ENCODE data around the gene PLXDC1.

PLXDC1 gene

DNA sequence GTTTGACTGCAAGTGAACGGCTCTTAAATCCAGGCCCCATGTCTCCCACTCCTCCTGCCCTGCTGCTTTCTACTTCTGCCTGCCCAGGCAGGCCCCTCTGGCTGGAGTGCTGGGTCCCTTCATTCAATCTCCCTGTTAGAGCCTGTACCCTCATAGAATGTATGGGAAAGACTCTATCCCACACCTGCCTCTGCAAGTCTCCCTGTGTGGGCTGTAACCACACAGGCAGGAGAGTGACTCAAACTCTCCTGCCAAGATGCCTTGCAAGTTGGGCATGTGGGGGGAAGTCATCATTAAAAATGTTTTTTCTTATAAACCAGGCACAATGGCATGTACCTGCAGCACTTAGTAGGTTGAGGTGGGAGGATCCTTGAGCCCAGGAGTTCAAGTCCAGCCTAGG, 77.5 kb downstream of the PLXDC1 start:
- FAIRE-seq (no peak), DNase-seq (ENCODE audit: insufficient read length, low spot score) (no peak)
- TF ChIP-seq TAF1 (IDR thresholded peaks at IDR 0.05; ENCODE audit: low read depth, low read length): no peak
- no peak for TF ChIP-seq POLR2AphosphoS5 (IDR thresholded peaks at IDR 0.05; ENCODE audit: low read depth, low read length)
- TF ChIP-seq SPI1 (IDR thresholded peaks at IDR 0.05; ENCODE audit: low read depth, low read length): no peak
- no peak for TF ChIP-seq POU2F2 (IDR thresholded peaks at IDR 0.05; ENCODE audit: low read depth, low read length)
- TF ChIP-seq PAX5 (IDR thresholded peaks at IDR 0.05; ENCODE audit: insufficient read depth, low read length, severe bottlenecking): no peak
- TF ChIP-seq POLR2A (IDR thresholded peaks at IDR 0.05; ENCODE audit: low read depth, low read length): no peak

DNA sequence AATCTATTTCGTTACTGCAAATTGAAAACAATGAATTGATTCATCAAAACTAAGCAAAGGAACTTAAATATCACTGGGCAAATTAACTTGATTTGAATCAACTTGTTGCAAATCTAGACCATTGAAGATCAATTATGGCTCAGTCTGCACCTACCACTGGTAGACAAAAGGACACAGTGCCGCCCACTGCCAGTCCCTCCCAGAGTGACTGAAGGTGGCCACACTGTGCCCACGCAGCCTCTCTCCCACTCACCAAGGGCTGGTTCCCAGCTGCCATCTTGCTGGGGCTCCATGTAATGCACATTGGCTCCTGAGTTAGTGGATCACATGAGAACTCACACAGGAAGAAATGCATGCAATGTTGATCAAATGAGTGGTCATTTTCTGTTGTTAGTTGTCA, 78.1 kb downstream of the PLXDC1 start:
- no peak for DNase-seq (ENCODE audit: insufficient read length, low spot score)
- FAIRE-seq: peak; percentile 58
- TF ChIP-seq SPI1 (IDR thresholded peaks at IDR 0.05; ENCODE audit: low read depth, low read length) (no peak), POLR2AphosphoS5 (IDR thresholded peaks at IDR 0.05; ENCODE audit: low read depth, low read length) (no peak), TAF1 (IDR thresholded peaks at IDR 0.05; ENCODE audit: low read depth, low read length) (no peak), POLR2A (IDR thresholded peaks at IDR 0.05; ENCODE audit: low read depth, low read length) (no peak), POU2F2 (IDR thresholded peaks at IDR 0.05; ENCODE audit: low read depth, low read length) (no peak), PAX5 (IDR thresholded peaks at IDR 0.05; ENCODE audit: insufficient read depth, low read length, severe bottlenecking) (no peak)

DNA sequence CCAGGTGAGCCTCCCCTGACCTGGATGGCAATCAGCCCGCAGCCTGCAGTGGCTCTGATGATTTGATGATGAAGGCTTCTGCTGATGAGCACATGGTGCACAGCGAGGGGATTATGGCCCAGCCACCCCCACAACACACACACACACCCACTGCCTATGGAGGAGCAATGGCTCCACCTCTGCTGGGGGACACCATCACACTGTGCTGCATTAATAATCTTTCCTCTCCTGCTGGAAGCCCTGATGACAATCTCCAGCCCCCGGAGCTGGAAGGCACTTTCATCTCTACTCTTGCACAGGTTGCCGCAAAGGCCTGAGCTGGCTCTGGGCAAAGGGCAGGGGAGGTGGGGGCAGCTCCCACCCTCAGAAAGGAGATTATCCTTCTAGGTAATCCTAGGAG, 79.9 kb downstream of the PLXDC1 start:
- FAIRE-seq (no peak), DNase-seq (ENCODE audit: insufficient read length, low spot score) (no peak)
- TF ChIP-seq PAX5 (IDR thresholded peaks at IDR 0.05; ENCODE audit: insufficient read depth, low read length, severe bottlenecking) (no peak), POU2F2 (IDR thresholded peaks at IDR 0.05; ENCODE audit: low read depth, low read length) (no peak), TAF1 (IDR thresholded peaks at IDR 0.05; ENCODE audit: low read depth, low read length) (no peak), POLR2A (IDR thresholded peaks at IDR 0.05; ENCODE audit: low read depth, low read length) (no peak), SPI1 (IDR thresholded peaks at IDR 0.05; ENCODE audit: low read depth, low read length) (no peak), POLR2AphosphoS5 (IDR thresholded peaks at IDR 0.05; ENCODE audit: low read depth, low read length) (no peak)

DNA sequence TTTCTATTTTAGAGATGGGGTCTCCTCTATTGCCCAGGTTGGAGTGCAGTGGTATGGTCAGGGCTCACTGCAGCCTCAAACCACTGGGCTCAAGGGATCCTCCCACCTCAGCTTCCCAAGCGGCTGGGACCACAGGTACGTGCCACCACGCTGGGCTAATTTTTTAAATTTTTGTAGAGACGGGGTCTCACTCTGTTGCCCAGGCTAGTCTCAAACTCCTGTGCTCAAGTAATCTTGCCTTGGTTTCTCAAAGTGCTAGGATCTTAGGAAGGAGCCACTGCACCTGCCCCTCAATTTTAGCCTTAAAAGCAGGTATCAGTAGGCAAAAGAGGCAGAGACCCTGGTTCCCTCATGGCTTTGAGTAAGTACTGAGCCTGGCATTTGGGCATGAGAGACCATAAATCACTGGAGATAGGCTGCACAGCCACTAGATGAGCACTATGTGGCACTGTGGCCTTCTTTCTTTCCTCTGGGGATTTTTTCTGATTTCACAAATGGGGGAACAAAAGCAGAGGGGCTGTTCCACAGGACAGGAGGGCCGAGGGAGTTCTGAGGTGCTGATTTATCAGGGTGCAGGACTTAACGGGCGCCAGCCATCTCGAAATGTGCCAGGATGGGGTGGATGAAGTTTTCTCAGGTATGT, 82.2 kb downstream of the PLXDC1 start:
- DNase-seq (ENCODE audit: insufficient read length, low spot score) (peak; percentile 53), FAIRE-seq (peak; percentile 86)

DNA sequence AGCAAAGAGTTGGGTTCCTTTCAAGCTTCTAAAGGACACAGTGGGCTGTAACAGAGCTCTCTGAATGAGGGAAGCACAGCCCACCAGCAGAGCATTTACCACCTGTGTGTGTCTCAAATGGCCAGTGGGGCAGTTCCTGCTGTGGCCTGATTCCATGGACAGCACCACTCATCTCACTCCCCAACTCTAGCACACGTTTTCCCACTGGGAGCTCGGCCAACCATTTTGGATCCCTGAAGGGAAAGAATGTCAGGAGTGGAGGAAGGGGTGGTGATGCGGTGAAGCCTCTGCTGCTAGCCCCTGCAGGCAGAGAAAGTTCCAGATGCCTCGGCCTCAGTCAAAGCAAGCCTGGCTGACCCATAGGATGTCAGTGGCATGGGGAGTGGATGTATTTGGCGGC, 86.6 kb downstream of the PLXDC1 start:
- TF ChIP-seq POLR2A (IDR thresholded peaks at IDR 0.05; ENCODE audit: low read depth, low read length) (no peak), SPI1 (IDR thresholded peaks at IDR 0.05; ENCODE audit: low read depth, low read length) (no peak), TAF1 (IDR thresholded peaks at IDR 0.05; ENCODE audit: low read depth, low read length) (no peak), PAX5 (IDR thresholded peaks at IDR 0.05; ENCODE audit: insufficient read depth, low read length, severe bottlenecking) (no peak), POLR2AphosphoS5 (IDR thresholded peaks at IDR 0.05; ENCODE audit: low read depth, low read length) (no peak), POU2F2 (IDR thresholded peaks at IDR 0.05; ENCODE audit: low read depth, low read length) (no peak)
- DNase-seq (ENCODE audit: insufficient read length, low spot score) (no peak), FAIRE-seq (no peak)

More for the DNA sequence above, 82.2 kb downstream of the PLXDC1 start:
- TF ChIP-seq POLR2AphosphoS5 (IDR thresholded peaks at IDR 0.05; ENCODE audit: low read depth, low read length) (no peak), SPI1 (IDR thresholded peaks at IDR 0.05; ENCODE audit: low read depth, low read length) (no peak), POU2F2 (IDR thresholded peaks at IDR 0.05; ENCODE audit: low read depth, low read length) (no peak), TAF1 (IDR thresholded peaks at IDR 0.05; ENCODE audit: low read depth, low read length) (no peak)

DNA sequence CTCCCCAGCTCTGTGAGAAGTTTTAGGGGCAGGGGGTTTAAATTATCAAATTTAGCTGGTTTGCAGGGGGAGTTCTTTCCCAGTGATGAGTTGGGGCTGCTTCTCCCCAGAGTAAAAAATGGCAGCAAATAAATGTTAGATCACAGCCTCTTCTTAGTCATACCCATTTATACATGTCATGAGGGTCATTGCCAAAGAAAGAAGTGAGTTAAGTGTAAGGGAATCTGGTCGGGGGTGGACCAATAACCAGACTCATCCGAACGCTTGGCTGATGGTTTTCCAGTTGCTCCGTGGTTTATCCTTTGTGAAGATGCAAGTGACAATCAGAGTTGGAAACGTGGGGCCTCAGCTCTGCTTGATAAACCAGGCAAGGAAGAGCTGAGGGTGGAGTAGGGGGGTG, 87.1 kb downstream of the PLXDC1 start:
- DNase-seq (ENCODE audit: insufficient read length, low spot score) (no peak), FAIRE-seq (no peak)
- TF ChIP-seq PAX5 (IDR thresholded peaks at IDR 0.05; ENCODE audit: insufficient read depth, low read length, severe bottlenecking) (no peak), SPI1 (IDR thresholded peaks at IDR 0.05; ENCODE audit: low read depth, low read length) (no peak), POLR2A (IDR thresholded peaks at IDR 0.05; ENCODE audit: low read depth, low read length) (no peak), POLR2AphosphoS5 (IDR thresholded peaks at IDR 0.05; ENCODE audit: low read depth, low read length) (no peak), TAF1 (IDR thresholded peaks at IDR 0.05; ENCODE audit: low read depth, low read length) (no peak), POU2F2 (IDR thresholded peaks at IDR 0.05; ENCODE audit: low read depth, low read length) (no peak)

DNA sequence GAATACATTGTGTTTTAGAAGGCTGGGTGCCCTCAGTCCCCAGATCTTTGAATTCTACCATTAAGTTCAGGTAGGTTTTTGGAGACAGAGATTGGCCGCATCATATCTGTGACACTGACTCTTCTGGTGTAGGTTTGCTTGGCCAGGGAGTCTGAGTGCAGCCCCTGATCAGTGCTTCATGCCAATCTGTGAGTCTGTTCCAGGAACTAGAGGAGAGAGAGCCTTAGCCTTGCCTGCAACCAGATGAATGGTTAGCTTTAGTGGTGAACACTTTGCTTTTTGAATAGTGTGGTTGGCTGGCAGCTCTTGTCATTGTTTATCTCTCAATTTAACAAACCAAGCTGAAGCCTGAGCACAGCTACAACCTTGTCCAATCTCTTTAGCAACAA, 87.8 kb downstream of the PLXDC1 start:
- TF ChIP-seq PAX5 (IDR thresholded peaks at IDR 0.05; ENCODE audit: insufficient read depth, low read length, severe bottlenecking): no peak
- no peak for TF ChIP-seq POU2F2 (IDR thresholded peaks at IDR 0.05; ENCODE audit: low read depth, low read length)
- no peak for TF ChIP-seq TAF1 (IDR thresholded peaks at IDR 0.05; ENCODE audit: low read depth, low read length)
- no peak for TF ChIP-seq SPI1 (IDR thresholded peaks at IDR 0.05; ENCODE audit: low read depth, low read length)
- no peak for TF ChIP-seq POLR2A (IDR thresholded peaks at IDR 0.05; ENCODE audit: low read depth, low read length)
- TF ChIP-seq POLR2AphosphoS5 (IDR thresholded peaks at IDR 0.05; ENCODE audit: low read depth, low read length): no peak
- DNase-seq (ENCODE audit: insufficient read length, low spot score) (no peak), FAIRE-seq (no peak)

DNA sequence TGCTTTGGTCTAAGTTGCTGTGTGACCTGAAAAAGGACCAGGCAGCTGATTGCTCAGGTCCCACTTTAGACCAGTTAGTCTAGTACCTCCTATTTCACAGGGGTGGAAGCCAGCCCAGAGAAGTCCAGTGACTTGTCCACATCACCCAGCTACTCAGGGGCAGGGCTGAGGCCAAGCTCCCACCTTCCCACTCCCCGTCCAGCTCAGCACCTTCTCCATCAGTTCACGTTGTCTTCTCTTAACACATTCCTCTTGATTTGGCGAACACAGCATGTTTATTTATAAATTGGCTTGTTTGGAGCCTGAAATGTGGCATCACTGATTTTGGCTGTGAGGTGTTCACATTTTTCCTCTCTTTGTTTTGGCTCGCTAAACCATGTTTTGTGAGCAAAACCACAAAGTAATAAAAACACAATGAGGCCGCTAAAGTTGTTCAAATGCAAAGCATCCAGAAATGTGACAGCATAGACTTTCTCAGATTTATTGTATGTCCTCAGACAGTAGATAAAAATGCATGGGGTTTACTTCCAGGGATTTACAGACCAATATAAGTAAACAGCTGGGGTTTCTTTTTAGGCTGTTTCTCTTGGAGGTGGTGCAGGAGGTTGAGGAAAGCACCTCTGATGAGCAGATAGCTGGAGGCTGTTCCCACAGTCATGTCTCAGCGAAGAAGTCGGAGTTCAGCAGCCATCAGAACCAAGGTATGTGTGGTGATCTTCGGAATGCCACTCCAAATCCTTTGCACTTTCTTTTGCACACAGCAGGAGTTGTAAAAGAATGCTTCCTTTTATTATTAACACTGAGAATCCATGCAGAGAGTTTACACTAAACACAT, 88.4 kb downstream of the PLXDC1 start:
- TF ChIP-seq PAX5 (IDR thresholded peaks at IDR 0.05; ENCODE audit: insufficient read depth, low read length, severe bottlenecking): no peak
- no peak for TF ChIP-seq TAF1 (IDR thresholded peaks at IDR 0.05; ENCODE audit: low read depth, low read length)
- TF ChIP-seq POLR2AphosphoS5 (IDR thresholded peaks at IDR 0.05; ENCODE audit: low read depth, low read length): no peak
- no peak for TF ChIP-seq POU2F2 (IDR thresholded peaks at IDR 0.05; ENCODE audit: low read depth, low read length)
- TF ChIP-seq POLR2A (IDR thresholded peaks at IDR 0.05; ENCODE audit: low read depth, low read length): no peak
- no peak for TF ChIP-seq SPI1 (IDR thresholded peaks at IDR 0.05; ENCODE audit: low read depth, low read length)
- DNase-seq (ENCODE audit: insufficient read length, low spot score) (no peak), FAIRE-seq (peak; percentile 13)

DNA sequence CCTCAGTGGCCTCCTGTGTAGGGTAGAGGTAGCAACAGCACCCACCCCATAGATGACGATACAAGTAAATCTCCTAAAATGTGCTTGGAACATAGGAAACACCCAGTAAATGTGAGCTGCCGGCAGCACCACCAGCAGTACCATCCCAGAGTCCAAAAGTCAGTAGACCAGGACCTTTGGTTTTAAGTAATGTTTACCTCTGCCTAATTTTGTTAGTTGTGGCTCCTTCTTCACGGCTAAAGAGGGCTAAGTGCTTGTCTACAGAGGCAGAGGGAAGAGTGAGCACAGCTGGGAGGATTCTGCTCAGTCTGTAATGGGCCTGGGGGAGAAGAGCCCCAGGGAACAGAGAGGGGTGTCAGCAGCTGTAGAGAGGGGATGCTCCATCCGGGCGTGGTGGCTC, 92.9 kb downstream of the PLXDC1 start:
- FAIRE-seq: no peak
- DNase-seq (ENCODE audit: insufficient read length, low spot score): no peak
- TF ChIP-seq POU2F2 (IDR thresholded peaks at IDR 0.05; ENCODE audit: low read depth, low read length): no peak
- no peak for TF ChIP-seq PAX5 (IDR thresholded peaks at IDR 0.05; ENCODE audit: insufficient read depth, low read length, severe bottlenecking)
- TF ChIP-seq TAF1 (IDR thresholded peaks at IDR 0.05; ENCODE audit: low read depth, low read length): no peak
- TF ChIP-seq POLR2A (IDR thresholded peaks at IDR 0.05; ENCODE audit: low read depth, low read length): no peak
- no peak for TF ChIP-seq SPI1 (IDR thresholded peaks at IDR 0.05; ENCODE audit: low read depth, low read length)
- no peak for TF ChIP-seq POLR2AphosphoS5 (IDR thresholded peaks at IDR 0.05; ENCODE audit: low read depth, low read length)

Measured in GM12891 (cell line).